Measurements from ENCODE around the gene TNFSF13B.

The TNFSF13B gene

DNA sequence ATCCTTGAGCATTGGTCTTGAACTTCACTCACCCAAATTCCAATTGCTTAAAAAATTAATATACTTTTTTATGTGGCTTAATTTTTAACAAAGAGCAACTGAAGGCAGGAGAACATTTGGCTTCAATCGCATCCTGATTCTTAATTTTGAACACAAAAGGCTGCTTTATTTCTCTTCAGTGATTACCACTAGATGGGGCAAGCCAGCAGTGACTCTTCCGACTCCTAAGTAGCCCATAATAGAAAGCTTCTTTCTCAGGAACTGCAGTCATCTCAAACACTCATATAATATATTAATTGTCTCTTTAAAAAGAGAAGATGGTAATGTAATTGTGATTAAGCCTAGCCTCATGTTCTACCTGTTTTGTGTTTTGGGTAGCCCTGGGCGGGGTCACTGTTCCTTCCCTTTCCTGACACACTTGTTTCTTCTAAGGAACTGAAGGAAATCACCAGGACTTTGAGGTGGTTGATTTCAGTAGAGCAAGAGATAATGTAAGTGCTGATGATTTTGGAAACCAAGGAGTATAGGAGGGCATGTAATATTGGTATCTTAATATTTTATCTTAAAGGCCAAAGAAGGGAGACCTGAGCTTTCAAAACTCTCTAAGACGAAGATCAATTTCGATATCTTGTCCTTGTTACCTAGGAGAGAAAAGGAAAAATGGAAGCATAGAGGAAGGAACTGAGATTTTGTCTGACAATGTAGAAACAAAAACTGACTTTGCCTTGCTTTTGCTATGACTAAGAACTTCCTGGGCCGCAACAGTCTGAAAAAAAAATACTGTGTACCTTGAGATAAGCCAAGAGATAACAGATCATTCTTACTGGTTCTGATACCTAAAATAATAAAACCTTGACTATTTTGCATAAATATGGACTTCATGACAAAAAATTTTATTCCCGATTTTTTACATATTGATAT is 73.1 kb downstream of the TNFSF13B start:
- TF ChIP-seq CTCF (conservative IDR thresholded peaks at IDR 0.05; ENCODE audit: low read depth, low read length): peak; percentile 87
- no peak overlapping the region for H3K4me3 ChIP-seq (ENCODE audit: low read depth, low read length)
- DNase-seq (ENCODE audit: low read depth): peak; percentile 78

GRCh38 chr13:108345016-108345415 is 75.5 kb downstream of the TNFSF13B start:
- no peak overlapping the region for H3K4me3 ChIP-seq (ENCODE audit: low read depth, low read length)
- no peak for DNase-seq (ENCODE audit: low read depth)
- peak; percentile 15 for TF ChIP-seq CTCF (conservative IDR thresholded peaks at IDR 0.05; ENCODE audit: low read depth, low read length)

DNA sequence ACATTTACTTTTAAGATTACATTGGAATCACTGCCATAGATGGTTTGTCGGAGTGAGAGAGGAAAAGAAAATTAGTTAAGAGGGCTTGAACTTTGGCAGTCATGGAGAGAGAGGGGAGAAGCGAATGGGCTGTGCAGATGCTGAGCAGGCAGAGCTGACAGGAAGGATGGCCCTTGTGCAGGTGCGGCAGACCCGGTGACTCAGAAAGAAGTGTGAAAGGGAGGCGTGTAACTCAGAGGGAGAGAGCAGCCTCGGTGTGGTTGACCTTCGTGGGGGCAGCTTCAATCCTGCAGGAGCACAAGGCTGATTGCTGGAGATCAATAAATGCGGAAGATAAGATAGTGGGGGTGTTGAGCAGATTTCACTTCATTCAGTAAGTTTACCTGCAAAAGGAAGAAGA is 76.9 kb downstream of the TNFSF13B start:
- no peak overlapping the region for H3K4me3 ChIP-seq (ENCODE audit: low read depth, low read length)
- TF ChIP-seq CTCF (conservative IDR thresholded peaks at IDR 0.05; ENCODE audit: low read depth, low read length): no peak
- no peak for DNase-seq (ENCODE audit: low read depth)

- H3K4me3 ChIP-seq (ENCODE audit: low read depth, low read length): no peak overlapping the region
- no peak for TF ChIP-seq CTCF (conservative IDR thresholded peaks at IDR 0.05; ENCODE audit: low read depth, low read length)
- DNase-seq (ENCODE audit: low read depth): no peak
Measured at GRCh38 chr13:108349269-108349668, 79.8 kb downstream of the TNFSF13B start.

DNA sequence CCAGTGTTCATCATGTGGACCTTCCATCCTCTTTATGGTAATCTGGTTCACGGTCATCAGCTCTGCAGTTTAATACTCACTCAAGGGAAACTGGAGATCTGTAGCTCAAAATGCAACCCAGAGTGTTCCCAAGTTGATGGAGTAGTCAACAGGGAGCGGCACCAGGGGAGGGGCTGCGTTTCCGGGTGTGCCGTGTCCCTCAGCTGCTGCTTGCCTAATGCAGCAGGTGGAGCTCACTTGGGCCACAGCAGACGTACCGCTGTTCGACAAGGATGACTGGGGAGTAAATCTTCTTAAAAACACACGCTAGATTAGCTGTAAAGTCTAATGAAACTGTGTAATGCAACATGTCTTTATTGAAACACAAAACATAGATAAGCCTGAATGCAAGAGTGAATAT is 81.1 kb downstream of the TNFSF13B start:
- no peak for DNase-seq (ENCODE audit: low read depth)
- no peak for TF ChIP-seq CTCF (conservative IDR thresholded peaks at IDR 0.05; ENCODE audit: low read depth, low read length)
- H3K4me3 ChIP-seq (ENCODE audit: low read depth, low read length): no peak overlapping the region

DNA sequence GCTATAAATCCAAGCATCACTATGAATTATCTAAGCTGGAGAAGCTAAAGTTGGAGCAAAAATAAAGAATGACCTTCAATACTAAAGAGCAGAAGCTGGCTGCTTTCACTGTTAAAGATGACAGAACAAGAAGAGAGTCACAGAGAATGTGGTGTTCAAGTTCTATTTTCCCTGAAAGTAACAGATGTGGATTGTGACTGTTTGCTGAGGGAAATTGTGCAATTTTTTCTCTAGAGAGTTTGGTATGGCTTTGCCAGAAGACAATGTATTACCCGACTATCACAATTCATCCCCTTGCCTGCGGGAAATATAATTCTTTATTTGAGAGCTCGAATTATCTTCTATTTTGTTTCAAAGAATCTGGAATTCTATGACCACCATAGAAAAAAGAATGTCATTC is 83.1 kb downstream of the TNFSF13B start:
- TF ChIP-seq CTCF (conservative IDR thresholded peaks at IDR 0.05; ENCODE audit: low read depth, low read length): no peak
- DNase-seq (ENCODE audit: low read depth): peak; percentile 6

DNA sequence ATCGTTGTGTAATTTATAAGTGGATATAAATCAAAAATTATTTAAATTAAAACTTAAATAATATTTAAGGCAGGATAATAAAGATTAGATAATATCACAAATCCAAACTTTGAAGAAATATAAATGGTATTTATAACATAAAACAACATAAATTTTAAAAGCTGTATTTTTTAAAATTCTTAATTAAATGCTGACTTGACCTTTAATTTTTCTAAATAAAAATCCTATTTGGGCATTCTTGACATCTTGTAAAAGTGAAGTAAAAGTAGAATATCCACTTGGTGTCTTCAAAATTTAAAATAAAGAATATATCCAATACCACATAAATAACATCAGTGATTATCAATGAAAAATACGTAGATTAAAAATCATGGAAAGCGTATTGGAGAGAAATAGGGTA is 87.7 kb downstream of the TNFSF13B start:
- DNase-seq (ENCODE audit: low read depth): no peak
- H3K4me3 ChIP-seq (ENCODE audit: low read depth, low read length): no peak overlapping the region
- TF ChIP-seq CTCF (conservative IDR thresholded peaks at IDR 0.05; ENCODE audit: low read depth, low read length): no peak

More for the DNA sequence above, 83.1 kb downstream of the TNFSF13B start:
- H3K4me3 ChIP-seq (ENCODE audit: low read depth, low read length): no peak overlapping the region
